ENCODE measurements around the gene EXOC1.

GRCh38 chr4:55857586-55857985, 4.1 kb downstream of the EXOC1 start:
- TF ChIP-seq POLR2AphosphoS5 (IDR thresholded peaks at IDR 0.05; ENCODE audit: low read depth, low read length) (no peak), TAF1 (IDR thresholded peaks at IDR 0.05; ENCODE audit: borderline replicate concordance, low read depth, low read length) (no peak), POLR2A (IDR thresholded peaks at IDR 0.05; ENCODE audit: low read depth, low read length) (no peak)
